CD4-positive, alpha-beta T cell treated with Interferon alpha-2 for 1 hour (primary cell): ENCODE results near the gene CDC73.

Experiments
- DNase-seq, 2 donors: peaks; one replicate each; pipeline ENCODE4 v3.0.0-alpha.2; 2020 to 2022

The CDC73 gene

GRCh38 chr1:193121616-193122593 is at the start of gene CDC73:
Gene CDC73 (plus strand): TSS chr1:193122031. CDS start chr1:193122201, 170 bp downstream.
- DNase-seq = peak; percentile 98 to 99

GRCh38 chr1:193077991-193078390 is 43.8 kb upstream of the CDC73 start:
- no peak for DNase-seq

GRCh38 chr1:193079187-193079586 is 42.6 kb upstream of the CDC73 start:
- no peak for DNase-seq

- DNase-seq = no peak
Observed at GRCh38 chr1:193083365-193084088, 38.3 kb upstream of the CDC73 start.

- DNase-seq = no peak
Observed at GRCh38 chr1:193085263-193085662, 36.6 kb upstream of the CDC73 start.

- DNase-seq = no peak
Observed at GRCh38 chr1:193086342-193086741, 35.5 kb upstream of the CDC73 start.

GRCh38 chr1:193087893-193088292 is 33.9 kb upstream of the CDC73 start:
- no peak for DNase-seq

- no peak for DNase-seq
Observed at GRCh38 chr1:193090865-193091264, 31.0 kb upstream of the CDC73 start.

- no peak for DNase-seq
Observed at GRCh38 chr1:193094112-193094511, 27.7 kb upstream of the CDC73 start.

GRCh38 chr1:193102662-193103061 is 19.2 kb upstream of the CDC73 start:
- no peak for DNase-seq

GRCh38 chr1:193103759-193104501 is 17.9 kb upstream of the CDC73 start:
- no peak for DNase-seq

GRCh38 chr1:193104502-193104906 is 17.3 kb upstream of the CDC73 start:
- DNase-seq = no peak

- DNase-seq = peak; percentile 53 to 64
Observed at GRCh38 chr1:193104907-193105820, 16.7 kb upstream of the CDC73 start, which contains the start of gene GLRX2. Gene GLRX2 (minus strand): TSS chr1:193105414. CDS start chr1:193105382, 32 bp downstream.

GRCh38 chr1:193105821-193106177 is 16.0 kb upstream of the CDC73 start:
- no peak for DNase-seq

- no peak for DNase-seq
Observed at GRCh38 chr1:193108471-193108870, 13.4 kb upstream of the CDC73 start.

- DNase-seq = no peak
Observed at GRCh38 chr1:193109619-193110018, 12.2 kb upstream of the CDC73 start.

GRCh38 chr1:193110246-193110645 is 11.6 kb upstream of the CDC73 start:
- no peak for DNase-seq

- DNase-seq = no peak
Observed at GRCh38 chr1:193110864-193111263, 11.0 kb upstream of the CDC73 start.

- no peak for DNase-seq
Observed at GRCh38 chr1:193111641-193112090, 10.2 kb upstream of the CDC73 start.

- DNase-seq = no peak
Observed at GRCh38 chr1:193113258-193113991, 8.4 kb upstream of the CDC73 start.

GRCh38 chr1:193113992-193114332 is 7.9 kb upstream of the CDC73 start:
- DNase-seq = no peak
